ENCODE results near the gene PDE9A. TPM values are rescaled to one million over a fixed set of nuclear protein-coding genes. Genes with fewer than 3 reads are reported as not detected.
"Not testable (repeated sequence)": the region's sequence is repeated elsewhere in the genome, so short reads cannot be mapped to it uniquely, and the experiment has no call there.

Gene PDE9A
- 10 to 100 TPM in 3 of 4 donors, 1 to 10 TPM in 1; 7.3 to 41.0 (median 38.6) TPM for polyA plus RNA-seq (ENCODE audit: insufficient read length in 4 of 4)

GRCh38 chr21:42653231-42654061 lies at the start of gene PDE9A:
TSS of gene PDE9A (plus strand) at chr21:42653621. CDS start at chr21:42653815, 194 bp downstream.
- DNase-seq (ENCODE audit: low read depth in 4 of 4, low spot score in 3 of 4) = no peak

- no peak for DNase-seq (ENCODE audit: low read depth in 4 of 4, low spot score in 3 of 4)
These were observed 46.3 kb upstream of the PDE9A start for GRCh38 chr21:42607102-42607501.

- no peak for DNase-seq (ENCODE audit: low read depth in 4 of 4, low spot score in 3 of 4)
These were observed 45.8 kb upstream of the PDE9A start for GRCh38 chr21:42607525-42608102.

- DNase-seq (ENCODE audit: low read depth in 4 of 4, low spot score in 3 of 4) = no peak
These were observed 45.0 kb upstream of the PDE9A start for GRCh38 chr21:42608446-42608845.

- DNase-seq (ENCODE audit: low read depth in 4 of 4, low spot score in 3 of 4) = no peak
These were observed 43.6 kb upstream of the PDE9A start for GRCh38 chr21:42609811-42610210.

GRCh38 chr21:42611852-42612251 lies 41.6 kb upstream of the PDE9A start:
- no peak for DNase-seq (ENCODE audit: low read depth in 4 of 4, low spot score in 3 of 4)

- DNase-seq (ENCODE audit: low read depth in 4 of 4, low spot score in 3 of 4) = no peak
These were observed 41.0 kb upstream of the PDE9A start for GRCh38 chr21:42612390-42612789.

GRCh38 chr21:42613756-42614155 lies 39.7 kb upstream of the PDE9A start:
- no peak for DNase-seq (ENCODE audit: low read depth in 4 of 4, low spot score in 3 of 4)

GRCh38 chr21:42614396-42614795 lies 39.0 kb upstream of the PDE9A start:
- DNase-seq (ENCODE audit: low read depth in 4 of 4, low spot score in 3 of 4) = no peak

- DNase-seq (ENCODE audit: low read depth in 4 of 4, low spot score in 3 of 4) = peak in 1 of 4 donors; percentile 43
These were observed 38.5 kb upstream of the PDE9A start for GRCh38 chr21:42614811-42615351.

GRCh38 chr21:42615377-42615776 lies 38.0 kb upstream of the PDE9A start:
- DNase-seq (ENCODE audit: low read depth in 4 of 4, low spot score in 3 of 4) = not testable (repeated sequence)

- no peak for DNase-seq (ENCODE audit: low read depth in 4 of 4, low spot score in 3 of 4)
These were observed 37.5 kb upstream of the PDE9A start for GRCh38 chr21:42615924-42616323.

- DNase-seq (ENCODE audit: low read depth in 4 of 4, low spot score in 3 of 4) = no peak
These were observed 37.0 kb upstream of the PDE9A start for GRCh38 chr21:42616446-42616845.

- no peak for DNase-seq (ENCODE audit: low read depth in 4 of 4, low spot score in 3 of 4)
These were observed 36.5 kb upstream of the PDE9A start for GRCh38 chr21:42616941-42617340.

GRCh38 chr21:42617486-42617885 lies 35.9 kb upstream of the PDE9A start:
- no peak for DNase-seq (ENCODE audit: low read depth in 4 of 4, low spot score in 3 of 4)

GRCh38 chr21:42618707-42619102 lies 34.7 kb upstream of the PDE9A start:
- no peak for DNase-seq (ENCODE audit: low read depth in 4 of 4, low spot score in 3 of 4)

GRCh38 chr21:42619166-42619565 lies 34.3 kb upstream of the PDE9A start:
- no peak for DNase-seq (ENCODE audit: low read depth in 4 of 4, low spot score in 3 of 4)

GRCh38 chr21:42619841-42620240 lies 33.6 kb upstream of the PDE9A start:
- no peak for DNase-seq (ENCODE audit: low read depth in 4 of 4, low spot score in 3 of 4)

- DNase-seq (ENCODE audit: low read depth in 4 of 4, low spot score in 3 of 4) = peak in 2 of 4 donors; percentile 39 to 46
These were observed 32.1 kb upstream of the PDE9A start for GRCh38 chr21:42621166-42621818.

- peak in 3 of 4 donors; percentile 62 to 85 (median 66) for DNase-seq (ENCODE audit: low read depth in 4 of 4, low spot score in 3 of 4)
These were observed 31.6 kb upstream of the PDE9A start for GRCh38 chr21:42621819-42622177.

- DNase-seq (ENCODE audit: low read depth in 4 of 4, low spot score in 3 of 4) = no peak
These were observed 31.1 kb upstream of the PDE9A start for GRCh38 chr21:42622284-42622683.
